ENCODE data around the gene PACRG. TPM values are rescaled to one million over a fixed set of nuclear protein-coding genes. Genes with fewer than 3 reads are reported as not detected.

The PACRG gene
- total RNA-seq, 2 experiments from 2014 or later: 0.66 to 0.81 TPM

GRCh38 chr6:163127587-163127986 lies 399.8 kb downstream of the PACRG start:
- H3K36me3 ChIP-seq (ENCODE audit: insufficient read depth, low read length): no peaks in the 10 kb centered on the region
- H3K27ac ChIP-seq (ENCODE audit: low read depth in 1 of 2, low read length in 2 of 2): no peak overlapping the region
- Mint-ChIP-seq H3K9me3 (no peaks in the 10 kb centered on the region), H3K4me1 (ENCODE audit: low read depth) (no peaks in the 10 kb centered on the region), H3K36me3 (ENCODE audit: low read depth) (no peaks in the 10 kb centered on the region), H3K4me3 (no peak overlapping the region), H3K27me3 (no peaks in the 10 kb centered on the region), H3K27ac (no peak overlapping the region)
- ChIA-PET CTCF (no interaction called here), POLR2A (no interaction called here)
- H3K9me3 ChIP-seq (ENCODE audit: control insufficient read depth in 1 of 2, insufficient read depth in 1 of 2, low read length in 2 of 2): no peaks in the 10 kb centered on the region
- ATAC-seq (ENCODE audit: poor library complexity): no peak
- no peaks in the 10 kb centered on the region for H3K4me1 ChIP-seq (ENCODE audit: insufficient read depth, low read length)
- no peak for TF ChIP-seq CTCF (IDR thresholded peaks at IDR 0.05)
- no peaks in the 10 kb centered on the region for H3K27me3 ChIP-seq (ENCODE audit: control insufficient read depth in 1 of 2, insufficient read depth in 2 of 2, low read length in 2 of 2)
- DNase-seq: no peak
- H3K4me3 ChIP-seq (ENCODE audit: low read length): no peak overlapping the region
- intact Hi-C loops (cut with DNase I, micrococcal nuclease): no loop called here

- no peaks in the 10 kb centered on the region for H3K9me3 ChIP-seq (ENCODE audit: control insufficient read depth in 1 of 2, insufficient read depth in 1 of 2, low read length in 2 of 2)
- no peaks in the 10 kb centered on the region for H3K27me3 ChIP-seq (ENCODE audit: control insufficient read depth in 1 of 2, insufficient read depth in 2 of 2, low read length in 2 of 2)
- Mint-ChIP-seq H3K36me3 (ENCODE audit: low read depth) (no peaks in the 10 kb centered on the region), H3K27me3 (no peaks in the 10 kb centered on the region), H3K27ac (no peak overlapping the region), H3K9me3 (no peaks in the 10 kb centered on the region), H3K4me1 (ENCODE audit: low read depth) (no peaks in the 10 kb centered on the region), H3K4me3 (no peak overlapping the region)
- no peaks in the 10 kb centered on the region for H3K36me3 ChIP-seq (ENCODE audit: insufficient read depth, low read length)
- no peaks in the 10 kb centered on the region for H3K4me1 ChIP-seq (ENCODE audit: insufficient read depth, low read length)
- ATAC-seq (ENCODE audit: poor library complexity) (no peak), DNase-seq (no peak)
- ChIA-PET CTCF (no interaction called here), POLR2A (no interaction called here)
- intact Hi-C loops (cut with DNase I, micrococcal nuclease): no loop called here
- TF ChIP-seq CTCF (IDR thresholded peaks at IDR 0.05): no peak
- no peak overlapping the region for H3K4me3 ChIP-seq (ENCODE audit: low read length)
- no peak overlapping the region for H3K27ac ChIP-seq (ENCODE audit: low read depth in 1 of 2, low read length in 2 of 2)
Measured at GRCh38 chr6:163128324-163128723, 400.6 kb downstream of the PACRG start.

GRCh38 chr6:163132050-163132750 lies 404.4 kb downstream of the PACRG start:
- H3K27ac ChIP-seq (ENCODE audit: low read depth in 1 of 2, low read length in 2 of 2): no peak overlapping the region
- H3K36me3 ChIP-seq (ENCODE audit: insufficient read depth, low read length): no peaks in the 10 kb centered on the region
- TF ChIP-seq CTCF (IDR thresholded peaks at IDR 0.05): no peak
- H3K27me3 ChIP-seq (ENCODE audit: control insufficient read depth in 1 of 2, insufficient read depth in 2 of 2, low read length in 2 of 2): no peaks in the 10 kb centered on the region
- H3K36me3 Mint-ChIP-seq (ENCODE audit: low read depth): no peaks in the 10 kb centered on the region
- H3K27me3 Mint-ChIP-seq: no peaks in the 10 kb centered on the region
- no peak overlapping the region for H3K4me3 Mint-ChIP-seq
- DNase-seq (no peak), ATAC-seq (ENCODE audit: poor library complexity) (no peak)
- no peak overlapping the region for H3K27ac Mint-ChIP-seq
- no peaks in the 10 kb centered on the region for H3K9me3 Mint-ChIP-seq
- H3K4me3 ChIP-seq (ENCODE audit: low read length): no peak overlapping the region
- no peaks in the 10 kb centered on the region for H3K4me1 Mint-ChIP-seq (ENCODE audit: low read depth)
- no peaks in the 10 kb centered on the region for H3K9me3 ChIP-seq (ENCODE audit: control insufficient read depth in 1 of 2, insufficient read depth in 1 of 2, low read length in 2 of 2)
- no peaks in the 10 kb centered on the region for H3K4me1 ChIP-seq (ENCODE audit: insufficient read depth, low read length)
- intact Hi-C loops (cut with DNase I, micrococcal nuclease): no loop called here
- POLR2A ChIA-PET: no interaction called here
- CTCF ChIA-PET: no interaction called here
